Astrocyte (in vitro differentiated cells and primary cell): ENCODE data around the gene INSC.

ENCODE experiments used
- CTCF ChIP-seq: IDR thresholded peaks from 2 replicates; pipeline ENCODE4 v1.5.1; 2011; ENCODE audit warnings: low read depth, mild to moderate bottlenecking, inconsistent platforms, low read length, moderate library complexity; ENCODE audit not compliant: insufficient read depth
- EZH2 ChIP-seq: IDR thresholded peaks from 2 replicates; pipeline ENCODE4 v1.6.1; 2012; ENCODE audit warnings: mild to moderate bottlenecking, low read length, inconsistent platforms; ENCODE audit not compliant: insufficient read depth

- no peak for TF ChIP-seq CTCF
- no peak for TF ChIP-seq EZH2
Observed at GRCh38 chr11:15177491-15177890, 62.8 kb downstream of the INSC start.
